ENCODE measurements around the gene GALNT17. TPM values are rescaled to one million over a fixed set of nuclear protein-coding genes. Genes with fewer than 3 reads are reported as not detected.

The GALNT17 gene
- total RNA-seq, 1 experiment from 2014 or later: not detected

GRCh38 chr7:71668572-71668971, 536.6 kb downstream of the GALNT17 start:
- ChIA-PET CTCF (no interaction called here), POLR2A (no interaction called here)
- H3K9me3 Mint-ChIP-seq (ENCODE audit: unreplicated experiment): peaks cover 8% of the 10 kb centered on the region
- TF ChIP-seq, protein P1, sequence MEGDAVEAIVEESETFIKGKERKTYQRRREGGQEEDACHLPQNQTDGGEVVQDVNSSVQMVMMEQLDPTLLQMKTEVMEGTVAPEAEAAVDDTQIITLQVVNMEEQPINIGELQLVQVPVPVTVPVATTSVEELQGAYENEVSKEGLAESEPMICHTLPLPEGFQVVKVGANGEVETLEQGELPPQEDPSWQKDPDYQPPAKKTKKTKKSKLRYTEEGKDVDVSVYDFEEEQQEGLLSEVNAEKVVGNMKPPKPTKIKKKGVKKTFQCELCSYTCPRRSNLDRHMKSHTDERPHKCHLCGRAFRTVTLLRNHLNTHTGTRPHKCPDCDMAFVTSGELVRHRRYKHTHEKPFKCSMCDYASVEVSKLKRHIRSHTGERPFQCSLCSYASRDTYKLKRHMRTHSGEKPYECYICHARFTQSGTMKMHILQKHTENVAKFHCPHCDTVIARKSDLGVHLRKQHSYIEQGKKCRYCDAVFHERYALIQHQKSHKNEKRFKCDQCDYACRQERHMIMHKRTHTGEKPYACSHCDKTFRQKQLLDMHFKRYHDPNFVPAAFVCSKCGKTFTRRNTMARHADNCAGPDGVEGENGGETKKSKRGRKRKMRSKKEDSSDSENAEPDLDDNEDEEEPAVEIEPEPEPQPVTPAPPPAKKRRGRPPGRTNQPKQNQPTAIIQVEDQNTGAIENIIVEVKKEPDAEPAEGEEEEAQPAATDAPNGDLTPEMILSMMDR (IDR thresholded peaks at IDR 0.05; ENCODE audit: unreplicated experiment): no peak
- no TSS peak for BruUV-seq (replicated peaks)
- no peaks in the 10 kb centered on the region for H3K27me3 Mint-ChIP-seq (ENCODE audit: insufficient read depth, unreplicated experiment)
- DNase-seq (ENCODE audit: unreplicated experiment): no peak
- no peak overlapping the region for H3K4me3 Mint-ChIP-seq (ENCODE audit: unreplicated experiment)
- H3K27ac Mint-ChIP-seq (ENCODE audit: low read depth, unreplicated experiment): no peak overlapping the region
- intact Hi-C loops (cut with micrococcal nuclease): no loop called here
- no peaks in the 10 kb centered on the region for H3K36me3 Mint-ChIP-seq (ENCODE audit: insufficient read depth, unreplicated experiment)
- H3K4me1 Mint-ChIP-seq (ENCODE audit: insufficient read depth, unreplicated experiment): no peaks in the 10 kb centered on the region

GRCh38 chr7:71679480-71679879, 547.5 kb downstream of the GALNT17 start:
- no peaks in the 10 kb centered on the region for H3K36me3 Mint-ChIP-seq (ENCODE audit: insufficient read depth, unreplicated experiment)
- no TSS peak for BruUV-seq (replicated peaks)

GRCh38 chr7:71682181-71682580, 550.2 kb downstream of the GALNT17 start:
- Mint-ChIP-seq H3K36me3 (ENCODE audit: insufficient read depth, unreplicated experiment) (no peaks in the 10 kb centered on the region), H3K4me1 (ENCODE audit: insufficient read depth, unreplicated experiment) (no peaks in the 10 kb centered on the region), H3K27ac (ENCODE audit: low read depth, unreplicated experiment) (no peak overlapping the region), H3K4me3 (ENCODE audit: unreplicated experiment) (no peak overlapping the region), H3K27me3 (ENCODE audit: insufficient read depth, unreplicated experiment) (no peaks in the 10 kb centered on the region), H3K9me3 (ENCODE audit: unreplicated experiment) (peaks cover 9% of the 10 kb centered on the region)
- intact Hi-C loops (cut with micrococcal nuclease): no loop called here
- CTCF ChIA-PET: interaction anchor here (0.6 kb wide), 1 partner anchor 455 kb away, joined by 3 read pairs; no protein-coding TSS in a partner anchor
- POLR2A ChIA-PET: no interaction called here
- DNase-seq (ENCODE audit: unreplicated experiment): no peak
- no TSS peak for BruUV-seq (replicated peaks)
- TF ChIP-seq, protein P1 (IDR thresholded peaks at IDR 0.05; ENCODE audit: unreplicated experiment): no peak

More at GRCh38 chr7:71679480-71679879, 547.5 kb downstream of the GALNT17 start:
- intact Hi-C loops (cut with micrococcal nuclease): no loop called here
- ChIA-PET CTCF (no interaction called here), POLR2A (no interaction called here)
- TF ChIP-seq, protein P1 (IDR thresholded peaks at IDR 0.05; ENCODE audit: unreplicated experiment): no peak
- peaks cover 9% of the 10 kb centered on the region for H3K9me3 Mint-ChIP-seq (ENCODE audit: unreplicated experiment)
- H3K4me3 Mint-ChIP-seq (ENCODE audit: unreplicated experiment): no peak overlapping the region
- no peaks in the 10 kb centered on the region for H3K27me3 Mint-ChIP-seq (ENCODE audit: insufficient read depth, unreplicated experiment)
- DNase-seq (ENCODE audit: unreplicated experiment): no peak
- H3K4me1 Mint-ChIP-seq (ENCODE audit: insufficient read depth, unreplicated experiment): no peaks in the 10 kb centered on the region
- peak overlapping the region; percentile 46 for H3K27ac Mint-ChIP-seq (ENCODE audit: low read depth, unreplicated experiment)

- BruUV-seq (replicated peaks): no TSS peak
- Mint-ChIP-seq H3K4me1 (ENCODE audit: insufficient read depth, unreplicated experiment) (no peaks in the 10 kb centered on the region), H3K27me3 (ENCODE audit: insufficient read depth, unreplicated experiment) (no peaks in the 10 kb centered on the region), H3K9me3 (ENCODE audit: unreplicated experiment) (peaks cover 9% of the 10 kb centered on the region), H3K36me3 (ENCODE audit: insufficient read depth, unreplicated experiment) (no peaks in the 10 kb centered on the region), H3K27ac (ENCODE audit: low read depth, unreplicated experiment) (no peak overlapping the region), H3K4me3 (ENCODE audit: unreplicated experiment) (no peak overlapping the region)
- POLR2A ChIA-PET: no interaction called here
- CTCF ChIA-PET: interaction anchor here (1.1 kb wide), 1 partner anchor 52 kb away, joined by 3 read pairs; no protein-coding TSS in a partner anchor
- no peak for DNase-seq (ENCODE audit: unreplicated experiment)
- intact Hi-C loops (cut with micrococcal nuclease): no loop called here
- TF ChIP-seq, protein P1 (IDR thresholded peaks at IDR 0.05; ENCODE audit: unreplicated experiment): no peak
These were observed 551.2 kb downstream of the GALNT17 start for GRCh38 chr7:71682841-71683781.

All from MCF 10A (cell line).